Right lung (tissue), 5 donors: Measurements from ENCODE around the gene ACTN2. TPM values are rescaled to one million over a fixed set of nuclear protein-coding genes. Genes with fewer than 3 reads are reported as not detected.

ENCODE experiments used
- polyA plus RNA-seq, 5 donors: library from polyadenylated mRNA; unstranded; fragments of 120-200 nt; gene quantifications; one replicate each; pipeline versions ENCODE4 v1.2.1 to v1.2.3, GENCODE V29; 2013; ENCODE audit warnings: inconsistent platforms in 1 of 5, low replicate concordance in 1 of 5; ENCODE audit not compliant: insufficient read length in 5 of 5, insufficient read depth in 1 of 5

Gene ACTN2
- polyA plus RNA-seq, 5 donors: 2.3 to 59.6 (median 3.2) TPM

Other genes with a start within 250 kb of the ACTN2 start
- 100 to 1,000 TPM in 2 of 5 donors, 10 to 100 TPM in 3; 51.7 to 105 (median 84.1) TPM for gene LGALS8, start 162.5 kb upstream of the ACTN2 start, polyA plus RNA-seq
- gene HEATR1, start 82.0 kb upstream of the ACTN2 start, polyA plus RNA-seq: 10 to 100 TPM; 21.9 to 35.8 (median 32.0) TPM
- 10 to 100 TPM; 26.1 to 50.2 (median 42.9) TPM for gene MTR, start 108.8 kb downstream of the ACTN2 start, polyA plus RNA-seq